Neural progenitor cell (in vitro differentiated cells): ENCODE results near the gene CAB39L. TPM values are rescaled to one million over a fixed set of nuclear protein-coding genes. Genes with fewer than 3 reads are reported as not detected.

Source experiments
- DNase-seq: peaks from one replicate; pipeline ENCODE4 v3.0.0-alpha.2; 2016; ENCODE audit warnings: low spot score
- H2AFZ ChIP-seq: fragments of 200-600 bp; sonication (generic); replicated peaks from 2 replicates; pipeline ENCODE4 v1.6.1; 2016; ENCODE audit warnings: antibody characterized with exemption
- H3F3A ChIP-seq: fragments of 200-600 bp; sonication (generic); 2 replicates; pipeline ENCODE4 v1.6.1; 2016; ENCODE audit warnings: antibody characterized with exemption, low read depth
- H3K27ac ChIP-seq: fragments of 200-600 bp; sonication (generic); 2 replicates; pipeline ENCODE4 v1.5.1; 2016; ENCODE audit warnings: mild to moderate bottlenecking
- H3K27me3 ChIP-seq: fragments of 200-600 bp; sonication (generic); 2 replicates; pipeline ENCODE4 v1.6.1; 2016; ENCODE audit warnings: mild to moderate bottlenecking, moderate library complexity
- H3K36me3 ChIP-seq: fragments of 200-600 bp; sonication (generic); 2 replicates; pipeline ENCODE4 v1.5.1; 2016
- H3K4me1 ChIP-seq: fragments of 200-600 bp; sonication (generic); 2 replicates; pipeline ENCODE4 v1.6.1; 2016; ENCODE audit warnings: mixed run types
- H3K4me2 ChIP-seq: fragments of 200-600 bp; sonication (generic); 2 replicates; pipeline ENCODE4 v1.6.1; 2016
- H3K4me3 ChIP-seq: fragments of 200-600 bp; sonication (generic); 2 replicates; pipeline ENCODE4 v1.5.1; 2016
- H3K79me2 ChIP-seq: fragments of 200-600 bp; sonication (generic); 2 replicates; pipeline ENCODE4 v1.6.1; 2016; ENCODE audit warnings: low read depth
- H3K9ac ChIP-seq: fragments of 200-600 bp; sonication (generic); 2 replicates; pipeline ENCODE4 v1.6.1; 2016
- H3K9me3 ChIP-seq: fragments of 200-600 bp; sonication (generic); 2 replicates; pipeline ENCODE4 v1.5.1; 2016; ENCODE audit warnings: low read depth
- H4K20me1 ChIP-seq: fragments of 200-600 bp; sonication (generic); 2 replicates; pipeline ENCODE4 v1.6.1; 2016; ENCODE audit warnings: low read depth
- H3K27ac Mint-ChIP-seq: 3 replicates; pipeline ENCODE4 v1.8.0; 2021; ENCODE audit warnings: mixed read lengths
- H3K27me3 Mint-ChIP-seq: 2 replicates; pipeline ENCODE4 v1.8.0; 2022; ENCODE audit warnings: low read depth, mild to moderate bottlenecking, inconsistent platforms, moderate library complexity, mixed read lengths; ENCODE audit not compliant: insufficient read depth
- H3K36me3 Mint-ChIP-seq: 3 replicates; pipeline ENCODE4 v1.8.0; 2021; ENCODE audit warnings: mixed read lengths
- H3K4me1 Mint-ChIP-seq: 3 replicates; pipeline ENCODE4 v1.8.0; 2021; ENCODE audit warnings: mixed read lengths
- H3K4me3 Mint-ChIP-seq: 3 replicates; pipeline ENCODE4 v1.8.0; 2021; ENCODE audit warnings: mild to moderate bottlenecking, moderate library complexity, mixed read lengths
- H3K9me3 Mint-ChIP-seq: 3 replicates; pipeline ENCODE4 v1.8.0; 2020; ENCODE audit warnings: mixed read lengths
- CTCF ChIP-seq: fragments of 200-600 bp; sonication (generic); IDR thresholded peaks from 2 replicates; pipeline ENCODE4 v1.5.1; 2017; ENCODE audit warnings: antibody characterized with exemption, mild to moderate bottlenecking
- EZH2 ChIP-seq: fragments of 200-600 bp; sonication (generic); IDR thresholded peaks from 2 replicates; pipeline ENCODE4 v1.6.1; 2017; ENCODE audit warnings: antibody characterized with exemption, mild to moderate bottlenecking, moderate library complexity
- EZH2phosphoT487 ChIP-seq: fragments of 200-600 bp; sonication (generic); IDR thresholded peaks from 2 replicates; pipeline ENCODE4 v1.6.1; 2017; ENCODE audit warnings: antibody characterized with exemption
- total RNA-seq: library from RNA; depleted of rRNA; stranded (reverse); fragments of >200 nt; gene quantifications from 2 replicates; pipeline ENCODE4 v1.2.3, GENCODE V29; 2015; ENCODE audit warnings: low replicate concordance

The CAB39L gene
- total RNA-seq, 1 donor from 2014 or later: 18.1 TPM

GRCh38 chr13:49437705-49438104, 6.2 kb downstream of the CAB39L start:
- no peaks in the 10 kb centered on the region for H4K20me1 ChIP-seq
- no peak overlapping the region for H3K4me3 ChIP-seq
- H3K9ac ChIP-seq: no peak overlapping the region
- Mint-ChIP-seq H3K4me1 (peaks cover under 1% of the 10 kb centered on the region), H3K36me3 (peaks cover 12% of the 10 kb centered on the region), H3K27ac (no peak overlapping the region), H3K27me3 (no peaks in the 10 kb centered on the region), H3K4me3 (no peak overlapping the region), H3K9me3 (no peaks in the 10 kb centered on the region)
- no peak overlapping the region for H3K27ac ChIP-seq
- TF ChIP-seq EZH2phosphoT487 (no peak), CTCF (no peak)
- DNase-seq: no peak
- peaks cover 4% of the 10 kb centered on the region for H3K36me3 ChIP-seq
- H3K4me2 ChIP-seq: no peak overlapping the region
- H3K27me3 ChIP-seq: no peaks in the 10 kb centered on the region
- H3F3A ChIP-seq: no peaks in the 10 kb centered on the region
- peaks cover 8% of the 10 kb centered on the region for H3K79me2 ChIP-seq
- H3K4me1 ChIP-seq: no peaks in the 10 kb centered on the region
- H3K9me3 ChIP-seq: no peaks in the 10 kb centered on the region
- H2AFZ ChIP-seq: no peak overlapping the region

GRCh38 chr13:49436890-49437289, 7.0 kb downstream of the CAB39L start:
- H3K27ac Mint-ChIP-seq: no peak overlapping the region
- H3K4me3 Mint-ChIP-seq: no peak overlapping the region
- Histone ChIP-seq H4K20me1 (no peaks in the 10 kb centered on the region), H3K9ac (no peak overlapping the region), H3K27me3 (no peaks in the 10 kb centered on the region), H3K79me2 (peaks cover under 1% of the 10 kb centered on the region), H3K4me2 (no peak overlapping the region), H3K4me1 (no peaks in the 10 kb centered on the region), H3K4me3 (no peak overlapping the region), H3K27ac (no peak overlapping the region), H3F3A (no peaks in the 10 kb centered on the region), H3K9me3 (no peaks in the 10 kb centered on the region), H2AFZ (no peak overlapping the region), H3K36me3 (peaks cover under 1% of the 10 kb centered on the region)
- H3K9me3 Mint-ChIP-seq: no peaks in the 10 kb centered on the region
- TF ChIP-seq EZH2: no peak
- TF ChIP-seq CTCF: no peak
- no peak for TF ChIP-seq EZH2phosphoT487
- no peaks in the 10 kb centered on the region for H3K4me1 Mint-ChIP-seq
- DNase-seq: no peak
- peaks cover 7% of the 10 kb centered on the region for H3K36me3 Mint-ChIP-seq
- no peaks in the 10 kb centered on the region for H3K27me3 Mint-ChIP-seq

- Histone ChIP-seq H3K36me3 (no peaks in the 10 kb centered on the region), H3K9me3 (no peaks in the 10 kb centered on the region), H3K9ac (no peak overlapping the region), H3F3A (no peaks in the 10 kb centered on the region), H3K4me1 (no peaks in the 10 kb centered on the region), H3K4me3 (no peak overlapping the region), H3K27ac (no peak overlapping the region), H3K27me3 (no peaks in the 10 kb centered on the region), H3K79me2 (no peaks in the 10 kb centered on the region), H4K20me1 (no peaks in the 10 kb centered on the region), H3K4me2 (no peak overlapping the region), H2AFZ (no peak overlapping the region)
- H3K9me3 Mint-ChIP-seq: no peaks in the 10 kb centered on the region
- no peak for DNase-seq
- no peaks in the 10 kb centered on the region for H3K4me1 Mint-ChIP-seq
- H3K4me3 Mint-ChIP-seq: no peak overlapping the region
- no peak overlapping the region for H3K27ac Mint-ChIP-seq
- TF ChIP-seq CTCF (no peak), EZH2phosphoT487 (no peak), EZH2 (no peak)
- peaks cover 6% of the 10 kb centered on the region for H3K36me3 Mint-ChIP-seq
- H3K27me3 Mint-ChIP-seq: no peaks in the 10 kb centered on the region
Measured at GRCh38 chr13:49435992-49436391, 7.9 kb downstream of the CAB39L start.

- Histone ChIP-seq H3K27me3 (no peaks in the 10 kb centered on the region), H3K36me3 (no peaks in the 10 kb centered on the region), H3K27ac (no peak overlapping the region), H3K4me2 (no peak overlapping the region), H3K9ac (no peak overlapping the region), H3K4me1 (peaks cover 8% of the 10 kb centered on the region), H2AFZ (no peak overlapping the region), H3F3A (peaks cover 10% of the 10 kb centered on the region), H3K79me2 (no peaks in the 10 kb centered on the region), H4K20me1 (no peaks in the 10 kb centered on the region), H3K9me3 (no peaks in the 10 kb centered on the region), H3K4me3 (no peak overlapping the region)
- Mint-ChIP-seq H3K27me3 (no peaks in the 10 kb centered on the region), H3K4me1 (peaks cover 8% of the 10 kb centered on the region), H3K9me3 (peaks cover 4% of the 10 kb centered on the region), H3K36me3 (peaks cover 8% of the 10 kb centered on the region), H3K27ac (no peak overlapping the region), H3K4me3 (no peak overlapping the region)
- TF ChIP-seq EZH2phosphoT487: no peak
- no peak for TF ChIP-seq CTCF
- TF ChIP-seq EZH2: no peak
- no peak for DNase-seq
Measured at GRCh38 chr13:49429121-49429520, 14.7 kb downstream of the CAB39L start.
